ENCODE data around the gene APCDD1. TPM values are rescaled to one million over a fixed set of nuclear protein-coding genes. Genes with fewer than 3 reads are reported as not detected.

APCDD1 gene
- total and polyA plus RNA-seq, 2 of the 8 experiments (the other 6 are each of a cell fraction or from before 2014, with no cell fraction given), result 2.6 to 3.6 TPM

DNA sequence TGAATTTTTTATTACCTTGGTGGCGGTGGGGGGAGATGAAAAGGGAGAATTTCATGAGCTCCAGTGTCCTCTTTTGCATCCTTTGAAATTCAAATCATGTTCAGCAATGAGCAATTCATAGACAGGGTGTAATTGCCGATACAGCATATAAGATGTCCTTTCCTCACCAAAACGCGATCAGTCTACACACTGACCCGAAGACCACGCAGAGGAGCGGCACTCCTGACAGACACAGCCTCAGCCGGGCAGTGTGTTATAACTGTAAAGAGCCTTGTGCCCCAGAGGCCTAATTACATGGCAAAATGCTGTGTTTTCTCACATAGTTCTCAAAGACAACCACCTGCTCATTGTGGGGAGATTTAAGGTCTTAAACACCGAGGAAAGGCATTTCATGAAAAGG, 38.4 kb upstream of the APCDD1 start:
- Histone ChIP-seq H2BK12ac (ENCODE audit: low read depth, low read length) (no peak overlapping the region), H4K91ac (replicated peaks; ENCODE audit: insufficient read length, low read length) (no peak overlapping the region), H3K79me2 (ENCODE audit: control insufficient read depth in 1 of 2, insufficient read depth in 2 of 2, low read length in 2 of 2) (no peaks in the 10 kb centered on the region), H4K5ac (ENCODE audit: insufficient read length, low read depth, low read length) (no peak overlapping the region), H2BK20ac (ENCODE audit: low read length) (no peak overlapping the region), H3K9ac (replicated peaks in 1 of 4; ENCODE audit: extremely low read depth in 1 of 4, low read depth in 3 of 4, low read length in 3 of 4) (no peak overlapping the region), H3K9me3 (ENCODE audit: insufficient read depth in 2 of 2, low read depth in 1 of 2, low read length in 1 of 2) (no peaks in the 10 kb centered on the region), H3K4ac (replicated peaks; ENCODE audit: insufficient read length, low read depth, low read length) (no peak overlapping the region), H2BK15ac (ENCODE audit: low read length) (no peak overlapping the region), H3K18ac (ENCODE audit: extremely low read depth, low read length) (no peak overlapping the region), H3K79me1 (ENCODE audit: low read depth, low read length) (no peaks in the 10 kb centered on the region), H3K4me3 (ENCODE audit: extremely low read depth in 1 of 4, insufficient read depth in 2 of 4, low read depth in 3 of 4, low read length in 4 of 4) (no peak overlapping the region), H2AK5ac (ENCODE audit: low read depth, low read length) (no peak overlapping the region), H3K23ac (ENCODE audit: insufficient read length) (no peak overlapping the region), H3K14ac (ENCODE audit: insufficient read length) (no peak overlapping the region), H4K8ac (ENCODE audit: extremely low read depth, insufficient read depth, low read length) (no peak overlapping the region; the same call in 1 of the 2 replicates), H3K27ac (ENCODE audit: low read depth, low read length) (no peak overlapping the region), H3K27me3 (replicated peaks in 1 of 4; ENCODE audit: control insufficient read depth in 3 of 4, extremely low read depth in 1 of 4, insufficient read depth in 3 of 4, low read length in 3 of 4) (no peaks in the 10 kb centered on the region; a peak in 1 of 7 replicates), H2BK120ac (replicated peaks; ENCODE audit: low read depth, low read length) (no peak overlapping the region), H3K4me2 (ENCODE audit: insufficient read depth in 1 of 2, low read depth in 2 of 2, low read length in 2 of 2) (no peak overlapping the region), H3K36me3 (ENCODE audit: control insufficient read depth in 2 of 4, insufficient read depth in 4 of 4, low read length in 3 of 4) (no peaks in the 10 kb centered on the region), H3K56ac (replicated peaks; ENCODE audit: insufficient read length, low read depth, low read length) (no peak overlapping the region), H3K23me2 (ENCODE audit: low read depth, low read length) (no peaks in the 10 kb centered on the region), H4K20me1 (replicated peaks in 1 of 2; ENCODE audit: control insufficient read depth in 1 of 2, insufficient read depth in 2 of 2, low read length in 2 of 2) (no peaks in the 10 kb centered on the region), H2BK5ac (ENCODE audit: low read depth, low read length) (no peak overlapping the region), H3K4me1 (replicated peaks in 1 of 4; ENCODE audit: control insufficient read depth in 3 of 4, insufficient read depth in 4 of 4, low read length in 3 of 4) (peaks cover 0 to under 1% (median under 1%) of the 10 kb centered on the region in 4 experiments; a peak in 2 of 7 replicates), H2AFZ (ENCODE audit: low read length) (no peak overlapping the region)
- POLR2A ChIA-PET (ENCODE audit: partially characterized antibody), result no interaction called here
- CTCF ChIA-PET (ENCODE audit: partially characterized antibody), result interaction anchor here (1.6 kb wide), 1 partner anchor 10 kb away, joined by 5 read pairs; no protein-coding TSS in a partner anchor
- DNase-seq (ENCODE audit: low read depth in 1 of 2, low spot score in 2 of 2) (no peak), FAIRE-seq (no peak)
- 84% methylated on average over 9 of the region's 9 CpGs; no CpG with 5 or more reads in 1 of the 2 experiments for WGBS, 2 experiments (ENCODE audit: extremely low coverage in 1 of 2, insufficient coverage in 1 of 2, insufficient read length in 1 of 2, insufficient replicate concordance in 2 of 2, low coverage in 1 of 2, low lambda C conversion rate in 2 of 2, missing lambda C conversion rate in 1 of 2)
- TF ChIP-seq EGR1 (IDR thresholded peaks at IDR 0.05; ENCODE audit: borderline replicate concordance, low read depth, low read length), result no peak
- TF ChIP-seq POLR2A (IDR thresholded peaks at IDR 0.05; ENCODE audit: control extremely low read depth in 1 of 2, low read depth in 2 of 2, low read length in 2 of 2), result no peak
- no peak for TF ChIP-seq TEAD4 (IDR thresholded peaks at IDR 0.05; ENCODE audit: low read depth, low read length)
- TF ChIP-seq SP4 (IDR thresholded peaks at IDR 0.05; ENCODE audit: low read length), result no peak
- no peak for TF ChIP-seq CHD1 (IDR thresholded peaks at IDR 0.05; ENCODE audit: low read depth, low read length)
- no peak for TF ChIP-seq SIRT6 (IDR thresholded peaks at IDR 0.05; ENCODE audit: low read length)
- no peak for TF ChIP-seq KDM5A (IDR thresholded peaks at IDR 0.05; ENCODE audit: low read length)
- TF ChIP-seq EZH2 (IDR thresholded peaks at IDR 0.05; ENCODE audit: low read depth, low read length, severe bottlenecking), result no peak
- TF ChIP-seq KDM1A (IDR thresholded peaks at IDR 0.05; ENCODE audit: borderline replicate concordance, low read length), result no peak
- TF ChIP-seq CREB1 (IDR thresholded peaks at IDR 0.05), result no peak
- TF ChIP-seq, protein P1, sequence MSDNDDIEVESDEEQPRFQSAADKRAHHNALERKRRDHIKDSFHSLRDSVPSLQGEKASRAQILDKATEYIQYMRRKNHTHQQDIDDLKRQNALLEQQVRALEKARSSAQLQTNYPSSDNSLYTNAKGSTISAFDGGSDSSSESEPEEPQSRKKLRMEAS (IDR thresholded peaks at IDR 0.05), result no peak
- TF ChIP-seq RBBP5 (IDR thresholded peaks at IDR 0.05; ENCODE audit: borderline replicate concordance, low read depth, low read length), result no peak
- TF ChIP-seq, protein P2, sequence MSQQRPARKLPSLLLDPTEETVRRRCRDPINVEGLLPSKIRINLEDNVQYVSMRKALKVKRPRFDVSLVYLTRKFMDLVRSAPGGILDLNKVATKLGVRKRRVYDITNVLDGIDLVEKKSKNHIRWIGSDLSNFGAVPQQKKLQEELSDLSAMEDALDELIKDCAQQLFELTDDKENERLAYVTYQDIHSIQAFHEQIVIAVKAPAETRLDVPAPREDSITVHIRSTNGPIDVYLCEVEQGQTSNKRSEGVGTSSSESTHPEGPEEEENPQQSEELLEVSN (IDR thresholded peaks at IDR 0.05), result no peak

Data from H1 (cell line).